ENCODE data around the gene GAMT.

Gene GAMT

GRCh38 chr19:1417681-1418495 is 16.5 kb upstream of the GAMT start:
- no peak for DNase-seq

GRCh38 chr19:1417145-1417544 is 15.8 kb upstream of the GAMT start:
- no peak for DNase-seq

GRCh38 chr19:1416014-1416841 is 14.9 kb upstream of the GAMT start:
- DNase-seq: no peak

GRCh38 chr19:1412995-1413800 is 11.9 kb upstream of the GAMT start:
- DNase-seq: no peak

GRCh38 chr19:1412323-1412923 is 11.1 kb upstream of the GAMT start:
- no peak for DNase-seq

GRCh38 chr19:1411255-1412191 is 10.2 kb upstream of the GAMT start:
- peak; percentile 36 to 71 for DNase-seq

- no peak for DNase-seq
These were observed 9.4 kb upstream of the GAMT start for GRCh38 chr19:1410789-1411188.

GRCh38 chr19:1410136-1410786 is 8.9 kb upstream of the GAMT start:
- DNase-seq: no peak

GRCh38 chr19:1409204-1410005 is 8.1 kb upstream of the GAMT start:
- no peak for DNase-seq

GRCh38 chr19:1408300-1409203 is 7.2 kb upstream of the GAMT start:
- DNase-seq: no peak

- no peak for DNase-seq
These were observed 6.4 kb upstream of the GAMT start, which contains the start of gene DAZAP1 for GRCh38 chr19:1407528-1408299. Gene DAZAP1 (plus strand): TSS chr19:1407586. CDS start chr19:1407774, 188 bp downstream.

GRCh38 chr19:1406774-1407527 is 5.6 kb upstream of the GAMT start:
- peak; percentile 82 to 88 for DNase-seq

GRCh38 chr19:1402411-1403070 is 1.2 kb upstream of the GAMT start:
- DNase-seq: no peak

GRCh38 chr19:1401889-1402217 is 511 bp upstream of the GAMT start:
- DNase-seq: no peak

GRCh38 chr19:1400281-1401137 is 833 bp downstream of the GAMT start:
- DNase-seq: peak in 1 of 2 experiments; percentile 40

GRCh38 chr19:1399745-1400144 is 1.6 kb downstream of the GAMT start:
- DNase-seq: no peak

Data from cerebellar nuclear complex (tissue), 1 donor.